ENCODE results near the gene CKAP4. TPM values are rescaled to one million over a fixed set of nuclear protein-coding genes. Genes with fewer than 3 reads are reported as not detected.

CKAP4 gene
- total and polyA plus RNA-seq, 2 donors (not counting 1 experiment from before 2014, with no cell fraction given), result 7.4 to 29.2 TPM

- Histone ChIP-seq H3K36me3 (replicated peaks in 1 of 2; ENCODE audit: control extremely low read depth in 1 of 2, control insufficient read depth in 1 of 2, extremely low read depth in 1 of 2, insufficient read depth in 2 of 2, low read length in 1 of 2) (no peaks in the 10 kb centered on the region), H3K9ac (ENCODE audit: low read length) (no peak overlapping the region), H3K79me2 (ENCODE audit: control insufficient read depth, insufficient read depth, low read length) (peaks cover 10% of the 10 kb centered on the region), H3K4me1 (ENCODE audit: control insufficient read depth in 2 of 2, insufficient read depth in 2 of 2, low read length in 2 of 2) (peaks cover 36 to 41% of the 10 kb centered on the region in 2 donors), H2AFZ (ENCODE audit: insufficient read depth, low read depth, low read length, poor library complexity, severe bottlenecking) (no peak overlapping the region), H3K27ac (ENCODE audit: low read length in 2 of 2) (no peak overlapping the region), H3K4me3 (ENCODE audit: control extremely low read depth in 1 of 5, extremely low read depth in 1 of 5, insufficient read depth in 1 of 5, low read depth in 2 of 5, low read length in 4 of 5) (peak overlapping the region in 1 of 5 experiments; percentile 71), H4K20me1 (ENCODE audit: control insufficient read depth, insufficient read depth, low read length, poor library complexity, severe bottlenecking) (no peaks in the 10 kb centered on the region), H3K27me3 (replicated peaks in 1 of 4; ENCODE audit: control extremely low read depth in 1 of 4, control insufficient read depth in 3 of 4, insufficient read depth in 4 of 4, low read length in 3 of 4) (peaks cover 0 to 30% (median 5%) of the 10 kb centered on the region in 4 experiments), H3K9me3 (ENCODE audit: control extremely low read depth in 1 of 3, control insufficient read depth in 2 of 3, insufficient read depth in 1 of 3, low read length in 2 of 3) (no peaks in the 10 kb centered on the region), H3K4me2 (replicated peaks; ENCODE audit: low read depth, low read length, poor library complexity, severe bottlenecking) (peak overlapping the region; percentile 96)
- no peaks in the 10 kb centered on the region for H3K27me3 Mint-ChIP-seq
- ChIA-PET CTCF (interaction anchor here (0.8 to 4.9 kb wide), 7 partner anchors 9 to 58 kb away, joined by 3 to 25 read pairs (median 4); partner anchors contain the start of gene TCP11L2), POLR2A (interaction anchor here (0.7 to 7.0 kb wide), 2 partner anchors 57 to 711 kb away, joined by 12 to 62 read pairs; partner anchors contain the start of gene TCP11L2)
- TF ChIP-seq, protein P1, sequence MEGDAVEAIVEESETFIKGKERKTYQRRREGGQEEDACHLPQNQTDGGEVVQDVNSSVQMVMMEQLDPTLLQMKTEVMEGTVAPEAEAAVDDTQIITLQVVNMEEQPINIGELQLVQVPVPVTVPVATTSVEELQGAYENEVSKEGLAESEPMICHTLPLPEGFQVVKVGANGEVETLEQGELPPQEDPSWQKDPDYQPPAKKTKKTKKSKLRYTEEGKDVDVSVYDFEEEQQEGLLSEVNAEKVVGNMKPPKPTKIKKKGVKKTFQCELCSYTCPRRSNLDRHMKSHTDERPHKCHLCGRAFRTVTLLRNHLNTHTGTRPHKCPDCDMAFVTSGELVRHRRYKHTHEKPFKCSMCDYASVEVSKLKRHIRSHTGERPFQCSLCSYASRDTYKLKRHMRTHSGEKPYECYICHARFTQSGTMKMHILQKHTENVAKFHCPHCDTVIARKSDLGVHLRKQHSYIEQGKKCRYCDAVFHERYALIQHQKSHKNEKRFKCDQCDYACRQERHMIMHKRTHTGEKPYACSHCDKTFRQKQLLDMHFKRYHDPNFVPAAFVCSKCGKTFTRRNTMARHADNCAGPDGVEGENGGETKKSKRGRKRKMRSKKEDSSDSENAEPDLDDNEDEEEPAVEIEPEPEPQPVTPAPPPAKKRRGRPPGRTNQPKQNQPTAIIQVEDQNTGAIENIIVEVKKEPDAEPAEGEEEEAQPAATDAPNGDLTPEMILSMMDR (IDR thresholded peaks at IDR 0.05), result no peak
- TF ChIP-seq EZH2 (IDR thresholded peaks at IDR 0.05; ENCODE audit: borderline replicate concordance, insufficient read depth, low read depth, low read length, poor library complexity, severe bottlenecking), result no peak
- 97% methylated on average over 9 of the region's 12 CpGs for WGBS (ENCODE audit: insufficient coverage)
- no peak for ATAC-seq (ENCODE audit: low read depth)
- H3K4me1 Mint-ChIP-seq, result peaks cover 42% of the 10 kb centered on the region
- H3K9me3 Mint-ChIP-seq (ENCODE audit: insufficient read depth), result no peaks in the 10 kb centered on the region
- intact Hi-C loops (cut with micrococcal nuclease), result no loop called here
- H3K4me3 Mint-ChIP-seq, result peak overlapping the region; percentile 85
- H3K27ac Mint-ChIP-seq, result no peak overlapping the region
- DNase-seq, result no peak
These were observed 2.1 kb downstream of the CKAP4 start for GRCh38 chr12:106245767-106246166.

GRCh38 chr12:106243620-106244019 lies 4.2 kb downstream of the CKAP4 start:
- POLR2A ChIA-PET, result no interaction called here

More at GRCh38 chr12:106243620-106244019, 4.2 kb downstream of the CKAP4 start:
- ATAC-seq (ENCODE audit: low read depth) (no peak), DNase-seq (no peak)
- Histone ChIP-seq H3K9me3 (ENCODE audit: control extremely low read depth in 1 of 3, control insufficient read depth in 2 of 3, insufficient read depth in 1 of 3, low read length in 2 of 3) (no peaks in the 10 kb centered on the region), H2AFZ (ENCODE audit: insufficient read depth, low read depth, low read length, poor library complexity, severe bottlenecking) (no peak overlapping the region), H3K79me2 (ENCODE audit: control insufficient read depth, insufficient read depth, low read length) (peaks cover 10% of the 10 kb centered on the region), H3K27ac (ENCODE audit: low read length in 2 of 2) (no peak overlapping the region), H3K36me3 (replicated peaks in 1 of 2; ENCODE audit: control extremely low read depth in 1 of 2, control insufficient read depth in 1 of 2, extremely low read depth in 1 of 2, insufficient read depth in 2 of 2, low read length in 1 of 2) (peaks cover 0 to 2% of the 10 kb centered on the region in 2 experiments), H4K20me1 (ENCODE audit: control insufficient read depth, insufficient read depth, low read length, poor library complexity, severe bottlenecking) (no peaks in the 10 kb centered on the region), H3K4me2 (replicated peaks; ENCODE audit: low read depth, low read length, poor library complexity, severe bottlenecking) (no peak overlapping the region), H3K4me1 (ENCODE audit: control insufficient read depth in 2 of 2, insufficient read depth in 2 of 2, low read length in 2 of 2) (peaks cover 19% of the 10 kb centered on the region in 2 donors), H3K27me3 (replicated peaks in 1 of 4; ENCODE audit: control extremely low read depth in 1 of 4, control insufficient read depth in 3 of 4, insufficient read depth in 4 of 4, low read length in 3 of 4) (peaks cover 0 to 30% (median 5%) of the 10 kb centered on the region in 4 experiments), H3K4me3 (ENCODE audit: control extremely low read depth in 1 of 5, extremely low read depth in 1 of 5, insufficient read depth in 1 of 5, low read depth in 2 of 5, low read length in 4 of 5) (no peak overlapping the region), H3K9ac (ENCODE audit: low read length) (no peak overlapping the region)
- Mint-ChIP-seq H3K27ac (no peak overlapping the region), H3K9me3 (ENCODE audit: insufficient read depth) (no peaks in the 10 kb centered on the region), H3K4me3 (no peak overlapping the region), H3K27me3 (no peaks in the 10 kb centered on the region), H3K4me1 (peaks cover 23% of the 10 kb centered on the region)
- no peak for TF ChIP-seq EZH2 (IDR thresholded peaks at IDR 0.05; ENCODE audit: borderline replicate concordance, insufficient read depth, low read depth, low read length, poor library complexity, severe bottlenecking)
- TF ChIP-seq, protein P1 (IDR thresholded peaks at IDR 0.05), result no peak
- intact Hi-C loops (cut with micrococcal nuclease), result no loop called here
- CTCF ChIA-PET, result interaction anchor here (1.1 kb wide), 1 partner anchor 10 kb away, joined by 3 read pairs; no protein-coding TSS in a partner anchor

All from B cell (primary cell).